Suprapubic skin (tissue), 4 donors: Measurements from ENCODE around the gene FOXK2. TPM values are rescaled to one million over a fixed set of nuclear protein-coding genes. Genes with fewer than 3 reads are reported as not detected.

ENCODE experiments used
- DNase-seq, 2 donors: peaks; one replicate each; pipeline ENCODE4 v3.0.0-alpha.2; 2019; ENCODE audit warnings: low spot score in 2 of 2
- H3K27ac ChIP-seq: fragments of 200-600 bp; sonication (generic); one replicate; pipeline ENCODE4 v1.5.1; 2019
- H3K27me3 ChIP-seq: fragments of 200-600 bp; sonication (generic); one replicate; pipeline ENCODE4 v1.5.1; 2019
- H3K36me3 ChIP-seq: fragments of 200-600 bp; sonication (generic); one replicate; pipeline ENCODE4 v1.5.1; 2019
- H3K4me1 ChIP-seq: fragments of 200-600 bp; sonication (generic); one replicate; pipeline ENCODE4 v1.5.1; 2019
- H3K4me3 ChIP-seq: fragments of 200-600 bp; sonication (generic); one replicate; pipeline ENCODE4 v1.5.1; 2019; ENCODE audit warnings: mild to moderate bottlenecking
- H3K9me3 ChIP-seq: fragments of 200-600 bp; sonication (generic); one replicate; pipeline ENCODE4 v1.5.1; 2019
- CTCF ChIP-seq, 2 donors: fragments of 200-600 bp in 1 of 2; fragments of 450-650 bp in 1 of 2; sonication (generic) in 1 of 2; IDR thresholded peaks; one replicate each; pipeline ENCODE4 v1.5.1; 2016 to 2019; ENCODE audit warnings: antibody characterized with exemption in 2 of 2, mild to moderate bottlenecking in 1 of 2, moderate library complexity in 1 of 2
- EP300 ChIP-seq: sonication (generic); formaldehyde crosslinking; IDR thresholded peaks from one replicate; pipeline ENCODE4 v1.6.1; 2017; ENCODE audit warnings: antibody characterized with exemption
- POLR2A ChIP-seq, 2 donors: fragments of 450-650 bp; IDR thresholded peaks; one replicate each; pipeline ENCODE4 v1.6.1; 2017; ENCODE audit warnings: antibody characterized with exemption in 2 of 2, mild to moderate bottlenecking in 2 of 2, moderate library complexity in 2 of 2
- POLR2AphosphoS5 ChIP-seq, 3 donors: sonication (generic); formaldehyde crosslinking; IDR thresholded peaks; one replicate each; pipeline ENCODE4 v1.6.1; 2017; ENCODE audit warnings: antibody characterized with exemption in 3 of 3
- WGBS: methylation state at CpG from one replicate; pipeline ENCODE4 v1.1.5; 2018; 5-methylcytosine and 5-hydroxymethylcytosine counted together
- total RNA-seq, 4 donors: library from RNA; depleted of rRNA; stranded (reverse); fragments of >200 nt; gene quantifications; one replicate each; pipeline ENCODE4 v1.1.0, GENCODE V29; 2016

Gene FOXK2
- total RNA-seq, 4 donors from 2014 or later = 62.7 to 94.5 (median 78.4) TPM

- Histone ChIP-seq H3K27ac (no peak overlapping the region), H3K4me1 (peaks cover 46% of the 10 kb centered on the region), H3K36me3 (peaks cover 39% of the 10 kb centered on the region), H3K4me3 (no peak overlapping the region), H3K27me3 (no peaks in the 10 kb centered on the region), H3K9me3 (no peaks in the 10 kb centered on the region)
- no peak for DNase-seq
- TF ChIP-seq CTCF (IDR thresholded peaks at IDR 0.05) (no peak), EP300 (no peak), POLR2AphosphoS5 (IDR thresholded peaks at IDR 0.05) (no peak), POLR2A (IDR thresholded peaks at IDR 0.05) (no peak)
- 91% methylated on average over 20 of the region's 21 CpGs for WGBS
Measured at GRCh38 chr17:82595893-82596292, 76.4 kb downstream of the FOXK2 start.

GRCh38 chr17:82596296-82596695 lies 76.8 kb downstream of the FOXK2 start:
- Histone ChIP-seq H3K36me3 (peaks cover 43% of the 10 kb centered on the region), H3K4me1 (peaks cover 42% of the 10 kb centered on the region), H3K9me3 (no peaks in the 10 kb centered on the region), H3K27me3 (no peaks in the 10 kb centered on the region), H3K4me3 (no peak overlapping the region), H3K27ac (no peak overlapping the region)
- 82% methylated on average over 16 of the region's 16 CpGs for WGBS
- TF ChIP-seq POLR2AphosphoS5 (IDR thresholded peaks at IDR 0.05) (no peak), CTCF (IDR thresholded peaks at IDR 0.05) (no peak), POLR2A (IDR thresholded peaks at IDR 0.05) (no peak), EP300 (no peak)
- no peak for DNase-seq

- Histone ChIP-seq H3K4me1 (peaks cover 34% of the 10 kb centered on the region), H3K27me3 (no peaks in the 10 kb centered on the region), H3K9me3 (no peaks in the 10 kb centered on the region), H3K27ac (no peak overlapping the region), H3K4me3 (no peak overlapping the region), H3K36me3 (peaks cover 51% of the 10 kb centered on the region)
- peak in 1 of 2 donors; percentile 72 for DNase-seq
- TF ChIP-seq EP300 = no peak
- TF ChIP-seq CTCF (IDR thresholded peaks at IDR 0.05) = no peak
- no peak for TF ChIP-seq POLR2AphosphoS5 (IDR thresholded peaks at IDR 0.05)
- TF ChIP-seq POLR2A (IDR thresholded peaks at IDR 0.05) = no peak
- WGBS = 89% methylated on average over 30 of the region's 33 CpGs
Measured at GRCh38 chr17:82596837-82597672, 77.5 kb downstream of the FOXK2 start.

- H3K27me3 ChIP-seq = no peaks in the 10 kb centered on the region
- TF ChIP-seq POLR2A (IDR thresholded peaks at IDR 0.05) (no peak), POLR2AphosphoS5 (IDR thresholded peaks at IDR 0.05) (no peak), CTCF (IDR thresholded peaks at IDR 0.05) (no peak), EP300 (no peak)
- 78% methylated on average over 20 of the region's 23 CpGs for WGBS
- peaks cover 65% of the 10 kb centered on the region for H3K36me3 ChIP-seq
- no peaks in the 10 kb centered on the region for H3K9me3 ChIP-seq
- peaks cover 25% of the 10 kb centered on the region for H3K4me1 ChIP-seq
- no peak overlapping the region for H3K4me3 ChIP-seq
- no peak overlapping the region for H3K27ac ChIP-seq
- DNase-seq = no peak
Measured at GRCh38 chr17:82598256-82599119, 79.0 kb downstream of the FOXK2 start.
